Small intestine (tissue), 7 donors: ENCODE data around the gene ITSN2. TPM values are rescaled to one million over a fixed set of nuclear protein-coding genes. Genes with fewer than 3 reads are reported as not detected.

Experiments used
- DNase-seq, 2 donors: peaks; one replicate each; pipeline versions ENCODE4 v3.0.0 to v3.0.0-alpha.2; 2013
- FAIRE-seq: peaks from 2 replicates; lab custom pipeline; 2012; peaks lifted over from hg19 to GRCh38; lab: Jason Lieb, UNC
- H3K27ac ChIP-seq, 3 donors: one replicate each; pipeline ENCODE4 v1.5.1; 2013; ENCODE audit warnings: low read length in 2 of 3, mild to moderate bottlenecking in 2 of 3, control low read depth in 1 of 3, inconsistent platforms in 1 of 3, low read depth in 1 of 3, moderate library complexity in 1 of 3
- H3K27me3 ChIP-seq, 3 donors: one replicate each; pipeline ENCODE4 v1.6.1; 2013; ENCODE audit warnings: low read length in 3 of 3, inconsistent platforms in 1 of 3; ENCODE audit not compliant: control insufficient read depth in 3 of 3, insufficient read depth in 3 of 3
- H3K36me3 ChIP-seq, 3 donors: one replicate each; pipeline ENCODE4 v1.6.1; 2013; ENCODE audit warnings: low read length in 3 of 3, inconsistent platforms in 1 of 3, low read depth in 1 of 3, mild to moderate bottlenecking in 1 of 3, moderate library complexity in 1 of 3; ENCODE audit not compliant: control insufficient read depth in 3 of 3, insufficient read depth in 2 of 3
- H3K4me1 ChIP-seq, 3 donors: one replicate each; pipeline ENCODE4 v1.6.1; 2013; ENCODE audit warnings: low read length in 2 of 3, inconsistent platforms in 1 of 3, low read depth in 1 of 3, mild to moderate bottlenecking in 1 of 3, moderate library complexity in 1 of 3; ENCODE audit not compliant: control insufficient read depth in 3 of 3, insufficient read depth in 2 of 3
- H3K4me3 ChIP-seq, 3 donors: one replicate each; pipeline ENCODE4 v1.5.1; 2013; ENCODE audit warnings: low read length in 3 of 3, control low read depth in 1 of 3, inconsistent platforms in 1 of 3, low read depth in 1 of 3, mild to moderate bottlenecking in 1 of 3, moderate library complexity in 1 of 3
- H3K9me3 ChIP-seq, 2 donors: one replicate each; pipeline ENCODE4 v1.6.1; 2013; ENCODE audit warnings: low read depth in 1 of 2, low read length in 1 of 2; ENCODE audit not compliant: control insufficient read depth in 2 of 2, insufficient read depth in 1 of 2
- WGBS, 3 donors: extraction: QIAGEN DNeasy Blood & Tissue Kit; methylation state at CpG; one replicate each; pipeline ENCODE4 v1.1.7; 2013; 5-methylcytosine and 5-hydroxymethylcytosine counted together
- polyA plus RNA-seq, 4 donors: library from polyadenylated mRNA; stranded (reverse) in 3 of 4; unstranded in 1 of 4; fragments of 200-250 nt in 3 of 4; fragments of 120-200 nt in 1 of 4; gene quantifications; one replicate each; pipeline versions ENCODE4 v1.2.1 to v1.2.3, GENCODE V29; 2013
- donor health status: healthy with polysubstance abuse.
- donor health status: control.
- donor health status: control.
- donor health status: Bipolar disorder and iron deficiency.
- donor health status: healthy.

The ITSN2 gene
- polyA plus RNA-seq, 4 donors, result 16.3 to 37.1 (median 29.5) TPM

DNA sequence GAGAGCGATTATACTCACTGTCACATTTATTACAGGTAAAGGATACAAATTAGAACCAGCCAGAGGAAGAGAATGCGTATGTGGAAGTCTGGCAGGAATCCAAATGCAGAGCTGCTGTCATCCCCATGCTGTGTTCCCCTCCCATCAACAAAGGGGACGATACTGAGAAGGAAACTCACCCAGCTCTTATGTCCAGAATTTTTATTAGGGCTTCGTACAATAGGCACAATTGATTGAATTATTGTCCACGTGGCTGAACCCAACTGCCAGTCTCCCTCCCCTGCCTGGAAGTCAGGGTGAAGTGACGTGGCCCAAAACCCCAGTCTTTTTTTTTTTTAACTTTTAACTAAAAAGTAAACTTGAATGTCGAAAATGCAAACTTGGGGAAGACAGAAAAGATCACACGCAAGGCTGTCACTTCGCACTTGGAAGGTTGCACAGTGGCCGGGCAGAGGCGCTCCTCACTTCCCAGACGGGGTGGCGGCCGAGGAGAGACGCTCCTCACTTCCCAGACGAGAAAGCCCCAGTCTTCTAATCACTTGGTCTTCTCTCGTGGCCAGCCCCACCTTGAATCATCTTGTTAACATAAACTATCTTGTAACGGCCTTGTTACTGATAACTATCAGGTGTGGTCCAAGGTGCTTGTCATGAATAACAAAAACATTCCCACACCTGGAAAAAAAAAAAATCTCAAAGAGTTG is 40.0 kb upstream of the ITSN2 start:
- Histone ChIP-seq H3K27ac (no peak overlapping the region), H3K27me3 (peaks cover 0 to 12% (median 5%) of the 10 kb centered on the region in 3 donors), H3K4me3 (no peak overlapping the region), H3K36me3 (no peaks in the 10 kb centered on the region), H3K9me3 (peaks cover 0 to 4% of the 10 kb centered on the region in 2 donors), H3K4me1 (no peaks in the 10 kb centered on the region)
- no peak for FAIRE-seq
- peak; percentile 15 to 29 for DNase-seq
- 27 to 68% (median 49%) methylated on average over 18 of the region's 18 CpGs for WGBS, 3 donors

DNA sequence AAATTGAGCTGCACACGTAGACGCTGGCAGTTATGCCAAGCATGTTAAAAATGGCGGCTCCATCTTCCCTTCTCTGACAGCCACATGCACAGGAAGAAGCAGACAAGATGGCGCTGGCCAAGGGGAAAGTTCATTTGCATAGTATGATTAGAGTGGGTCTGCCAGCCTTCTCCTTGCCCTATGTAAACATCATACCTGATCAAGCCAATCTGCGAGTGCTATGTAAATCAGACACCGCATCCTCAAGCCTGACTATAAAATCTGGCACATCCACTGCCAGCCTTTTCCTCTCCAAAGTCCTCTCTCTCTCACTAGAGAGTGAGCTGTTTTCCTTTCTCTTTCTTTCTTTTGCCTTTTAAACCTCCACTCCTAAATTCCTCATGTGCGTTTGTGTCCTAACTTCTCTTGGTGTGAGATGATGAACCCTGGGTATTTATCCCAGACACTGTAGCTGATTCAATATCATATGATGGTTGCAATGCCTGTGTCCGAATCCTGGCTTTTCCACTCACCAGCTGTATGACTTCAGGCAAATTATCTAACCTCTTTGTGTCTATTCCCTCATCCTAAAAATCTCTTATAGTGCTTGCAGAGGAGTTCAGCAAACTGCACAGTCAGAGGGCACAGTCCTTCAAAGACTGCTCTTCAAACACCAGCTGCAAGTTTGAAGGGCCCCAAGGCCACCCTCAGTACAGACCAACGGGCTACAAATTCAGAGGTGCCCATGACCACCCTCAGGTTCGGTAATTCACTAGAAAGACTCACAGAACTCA is 39.3 kb upstream of the ITSN2 start:
- Histone ChIP-seq H3K36me3 (no peaks in the 10 kb centered on the region), H3K4me1 (no peaks in the 10 kb centered on the region), H3K4me3 (no peak overlapping the region), H3K9me3 (peaks cover 0 to 4% of the 10 kb centered on the region in 2 donors), H3K27ac (no peak overlapping the region), H3K27me3 (peaks cover 0 to 12% (median 5%) of the 10 kb centered on the region in 3 donors)
- WGBS, 3 donors, result 54 to 78% (median 69%) methylated on average over 10 of the region's 10 CpGs
- peak in 1 of 2 donors; percentile 9 for DNase-seq
- FAIRE-seq, result no peak

DNA sequence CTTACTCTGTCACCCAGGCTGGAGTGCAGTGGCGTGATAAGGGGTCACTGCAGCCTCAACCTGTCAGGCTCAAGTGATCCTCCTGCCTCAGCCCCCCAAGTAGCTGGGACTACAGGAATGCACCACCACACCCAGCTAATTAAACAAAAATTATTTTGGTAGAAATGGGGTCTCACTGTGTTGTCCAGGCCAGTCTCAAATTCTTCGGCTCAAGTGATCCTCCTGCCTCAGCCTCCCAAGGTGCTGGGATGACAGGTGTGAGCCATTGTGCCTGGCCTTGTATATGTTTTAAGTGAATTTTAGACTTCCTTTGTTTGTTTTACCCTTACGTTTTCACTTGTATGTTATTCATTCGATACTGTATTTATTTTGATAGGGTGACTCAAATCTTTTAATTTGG is 34.7 kb upstream of the ITSN2 start:
- FAIRE-seq (no peak), DNase-seq (no peak)
- Histone ChIP-seq H3K4me1 (no peaks in the 10 kb centered on the region), H3K36me3 (no peaks in the 10 kb centered on the region), H3K27ac (no peak overlapping the region), H3K27me3 (peaks cover 0 to 2% (median 0%) of the 10 kb centered on the region in 3 donors), H3K4me3 (no peak overlapping the region), H3K9me3 (no peaks in the 10 kb centered on the region)
- 87 to 92% (median 90%) methylated on average over 4 of the region's 4 CpGs for WGBS, 3 donors

DNA sequence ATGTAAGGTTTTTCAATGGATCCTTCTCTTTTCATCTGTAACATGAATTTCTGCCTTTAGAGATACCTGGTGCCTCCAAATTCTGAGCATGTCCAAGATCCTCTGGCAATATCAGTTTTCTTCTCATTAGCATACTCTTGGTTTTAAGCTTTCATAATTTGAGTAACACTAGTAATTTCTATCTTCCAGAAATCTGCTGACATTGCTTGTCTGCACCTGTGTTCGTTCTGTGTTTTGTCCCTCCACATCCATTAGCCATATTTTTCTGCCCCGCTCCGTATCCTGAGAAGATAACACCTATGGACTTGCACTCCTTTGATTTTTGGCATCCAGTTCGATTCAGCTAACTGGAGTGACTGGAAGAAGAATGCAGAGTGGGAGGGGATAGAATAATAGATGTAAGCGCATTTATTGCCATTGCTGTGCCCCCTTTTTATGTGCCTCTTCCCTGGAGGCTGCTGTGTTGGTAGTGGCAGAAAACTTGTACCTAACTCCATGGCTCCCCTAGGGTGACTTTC is 32.3 kb upstream of the ITSN2 start:
- H3K9me3 ChIP-seq, result no peaks in the 10 kb centered on the region
- no peak for FAIRE-seq
- H3K4me3 ChIP-seq, result no peak overlapping the region
- H3K36me3 ChIP-seq, result no peaks in the 10 kb centered on the region
- WGBS, 3 donors, result 71 to 82% (median 80%) methylated on average over 5 of the region's 5 CpGs
- no peak for DNase-seq
- no peak overlapping the region for H3K27ac ChIP-seq
- H3K27me3 ChIP-seq, result no peaks in the 10 kb centered on the region
- no peaks in the 10 kb centered on the region for H3K4me1 ChIP-seq

DNA sequence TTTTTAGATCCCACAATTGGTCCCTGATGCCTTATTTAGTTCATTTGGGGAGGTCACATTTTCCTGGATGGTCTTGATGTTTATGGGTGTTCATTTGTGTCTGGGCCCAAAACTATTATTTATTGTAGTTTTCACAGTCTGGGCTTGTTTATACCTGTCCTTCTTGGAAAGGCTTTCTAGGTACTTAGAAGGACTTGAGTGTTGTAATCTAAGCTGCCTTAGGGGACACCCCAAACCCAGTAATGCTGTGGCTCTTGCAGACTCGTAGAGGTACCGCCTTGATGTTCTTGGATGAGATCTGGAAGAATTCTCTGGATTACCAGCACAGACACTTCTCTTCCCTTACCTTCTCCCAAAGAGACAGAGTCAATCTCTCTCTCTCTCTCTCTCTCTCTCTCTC is 25.0 kb upstream of the ITSN2 start:
- Histone ChIP-seq H3K27me3 (no peaks in the 10 kb centered on the region), H3K4me3 (no peak overlapping the region), H3K4me1 (peaks cover 0 to 6% (median 0%) of the 10 kb centered on the region in 3 donors), H3K27ac (no peak overlapping the region), H3K36me3 (no peaks in the 10 kb centered on the region), H3K9me3 (peaks cover 0 to 2% of the 10 kb centered on the region in 2 donors)
- no peak for FAIRE-seq
- WGBS, 3 donors, result 91 to 92% (median 92%) methylated on average over 2 of the region's 2 CpGs
- no peak for DNase-seq

DNA sequence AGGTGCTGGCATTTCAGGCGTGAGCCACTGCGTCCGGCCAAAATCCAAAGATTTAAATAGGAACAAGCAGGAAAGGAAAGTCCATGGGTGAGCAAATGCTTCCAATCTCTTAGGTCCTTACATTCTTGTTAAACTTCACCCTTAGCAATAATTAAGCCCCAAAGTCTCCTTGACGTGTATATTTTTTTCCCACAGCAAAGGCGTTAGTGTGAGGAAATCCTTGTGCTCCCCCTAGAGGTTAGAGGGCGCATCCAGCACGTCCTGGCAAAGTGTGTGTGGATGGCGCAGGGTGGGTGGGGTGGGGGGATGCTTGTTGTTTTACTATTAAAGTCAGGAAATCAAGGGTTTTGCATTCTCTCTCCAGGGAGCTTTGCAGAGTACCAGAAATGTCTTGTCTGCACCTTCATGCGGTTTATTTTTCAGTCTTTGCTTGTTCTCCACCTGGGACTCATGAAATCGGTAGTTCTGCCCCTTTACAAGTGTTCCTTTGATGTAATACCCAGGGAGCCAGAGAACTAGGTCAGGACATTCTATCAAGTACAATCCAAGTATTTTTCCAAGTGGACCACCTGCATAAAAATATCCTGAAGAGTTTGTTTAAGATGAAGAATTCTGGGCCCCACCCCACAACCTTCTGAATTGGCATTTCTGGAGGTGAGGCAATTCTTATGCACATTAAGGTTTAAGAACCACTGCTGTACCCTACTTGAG is 22.2 kb upstream of the ITSN2 start:
- H3K4me3 ChIP-seq, result no peak overlapping the region
- DNase-seq (peak; percentile 68 to 82), FAIRE-seq (no peak)
- WGBS, 3 donors, result 23 to 31% (median 24%) methylated on average over 10 of the region's 10 CpGs
- no peaks in the 10 kb centered on the region for H3K36me3 ChIP-seq
- peaks cover 0 to 6% (median 0%) of the 10 kb centered on the region in 3 donors for H3K4me1 ChIP-seq
- no peak overlapping the region for H3K27ac ChIP-seq
- peaks cover 0 to 2% of the 10 kb centered on the region in 2 donors for H3K9me3 ChIP-seq
- no peaks in the 10 kb centered on the region for H3K27me3 ChIP-seq

DNA sequence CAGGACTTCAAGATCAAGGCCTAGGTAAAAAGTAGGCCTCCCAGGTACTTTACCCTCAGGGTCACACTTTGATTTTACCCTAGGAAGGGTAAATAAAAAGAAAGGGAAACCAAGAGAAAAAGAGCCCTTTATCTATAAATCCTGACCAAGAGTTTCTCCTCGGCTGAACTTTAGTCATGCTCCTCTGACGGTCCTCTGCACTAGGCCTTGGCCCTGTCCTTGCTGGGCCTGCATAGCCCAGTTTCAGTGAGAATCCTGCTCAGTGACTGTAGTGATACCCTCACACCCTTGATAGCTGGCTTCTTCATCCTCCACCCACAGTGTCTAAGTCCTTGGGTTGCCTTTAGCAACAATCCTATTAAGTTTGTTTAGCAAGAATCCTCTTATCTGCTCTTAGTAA is 20.5 kb upstream of the ITSN2 start:
- peaks cover 0 to 6% (median 0%) of the 10 kb centered on the region in 3 donors for H3K4me1 ChIP-seq
- peak overlapping the region in 1 of 3 donors; percentile 54 for H3K27ac ChIP-seq
- FAIRE-seq, result no peak
- no peaks in the 10 kb centered on the region for H3K9me3 ChIP-seq
- peak; percentile 22 to 86 for DNase-seq
- no peaks in the 10 kb centered on the region for H3K36me3 ChIP-seq
- H3K4me3 ChIP-seq, result no peak overlapping the region
- 20 to 51% (median 43%) methylated on average over 2 of the region's 2 CpGs for WGBS, 3 donors
- H3K27me3 ChIP-seq, result no peaks in the 10 kb centered on the region
